ENCODE measurements around the gene PRR23C. TPM values are rescaled to one million over a fixed set of nuclear protein-coding genes. Genes with fewer than 3 reads are reported as not detected.
"Not testable (repeated sequence)": the region's sequence is repeated elsewhere in the genome, so short reads cannot be mapped to it uniquely, and the experiment has no call there.

PRR23C gene
- total RNA-seq, 2 experiments from 2014 or later: not detected

- Histone ChIP-seq H3K4me1 (ENCODE audit: insufficient read depth, low read length, poor library complexity, severe bottlenecking) (no peaks in the 10 kb centered on the region), H3K4me2 (ENCODE audit: low read length) (no peak overlapping the region), H3K36me3 (ENCODE audit: insufficient read depth, low read length) (no peaks in the 10 kb centered on the region), H3K9me2 (ENCODE audit: insufficient read depth, low read length) (no peaks in the 10 kb centered on the region), H3K4me3 (ENCODE audit: low read depth, low read length, poor library complexity, severe bottlenecking) (no peak overlapping the region), H3K9me3 (ENCODE audit: low read length) (no peaks in the 10 kb centered on the region), H4K20me1 (ENCODE audit: insufficient read depth, low read length) (no peaks in the 10 kb centered on the region), H3K27ac (ENCODE audit: low read depth, low read length, poor library complexity, severe bottlenecking) (no peak overlapping the region), H2AFZ (ENCODE audit: low read length) (no peak overlapping the region), H3K79me2 (ENCODE audit: insufficient read depth, low read depth, low read length) (no peaks in the 10 kb centered on the region)
- POLR2A ChIA-PET: no interaction called here
- no peak for DNase-seq (ENCODE audit: low spot score)
- CTCF ChIA-PET (ENCODE audit: unreplicated experiment): no interaction called here
- BruUV-seq (replicated peaks): no TSS peak
- no peak for TF ChIP-seq EZH2phosphoT487 (IDR thresholded peaks at IDR 0.05; ENCODE audit: borderline replicate concordance, low read depth, low read length)
- TF ChIP-seq, protein P1, sequence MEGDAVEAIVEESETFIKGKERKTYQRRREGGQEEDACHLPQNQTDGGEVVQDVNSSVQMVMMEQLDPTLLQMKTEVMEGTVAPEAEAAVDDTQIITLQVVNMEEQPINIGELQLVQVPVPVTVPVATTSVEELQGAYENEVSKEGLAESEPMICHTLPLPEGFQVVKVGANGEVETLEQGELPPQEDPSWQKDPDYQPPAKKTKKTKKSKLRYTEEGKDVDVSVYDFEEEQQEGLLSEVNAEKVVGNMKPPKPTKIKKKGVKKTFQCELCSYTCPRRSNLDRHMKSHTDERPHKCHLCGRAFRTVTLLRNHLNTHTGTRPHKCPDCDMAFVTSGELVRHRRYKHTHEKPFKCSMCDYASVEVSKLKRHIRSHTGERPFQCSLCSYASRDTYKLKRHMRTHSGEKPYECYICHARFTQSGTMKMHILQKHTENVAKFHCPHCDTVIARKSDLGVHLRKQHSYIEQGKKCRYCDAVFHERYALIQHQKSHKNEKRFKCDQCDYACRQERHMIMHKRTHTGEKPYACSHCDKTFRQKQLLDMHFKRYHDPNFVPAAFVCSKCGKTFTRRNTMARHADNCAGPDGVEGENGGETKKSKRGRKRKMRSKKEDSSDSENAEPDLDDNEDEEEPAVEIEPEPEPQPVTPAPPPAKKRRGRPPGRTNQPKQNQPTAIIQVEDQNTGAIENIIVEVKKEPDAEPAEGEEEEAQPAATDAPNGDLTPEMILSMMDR (conservative IDR thresholded peaks at IDR 0.05; ENCODE audit: low read length): no peak
- intact Hi-C loops (cut with micrococcal nuclease; ENCODE audit: unreplicated experiment): no loop called here
Measured at GRCh38 chr3:139043554-139044365, 932 bp downstream of the PRR23C start.

DNA sequence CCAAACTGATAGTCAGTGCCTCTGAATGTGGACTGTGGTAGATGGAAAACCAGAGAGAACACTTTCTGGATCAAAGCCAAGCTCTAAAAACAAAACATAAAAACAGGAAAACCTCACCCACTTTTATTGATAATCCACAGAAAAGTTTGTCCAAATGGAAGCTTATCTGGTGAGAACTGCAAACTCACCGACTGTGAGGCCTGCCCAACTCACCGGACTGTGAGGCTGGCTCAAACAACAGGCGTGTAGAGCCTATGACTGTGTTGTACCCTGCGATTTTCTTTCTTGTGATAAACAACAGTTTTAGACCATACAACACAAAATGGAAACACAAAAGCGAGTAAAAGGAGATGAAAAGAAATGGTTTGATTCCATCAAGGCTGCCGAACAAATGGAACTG is 7.2 kb downstream of the PRR23C start:
- no peaks in the 10 kb centered on the region for H3K4me1 ChIP-seq (ENCODE audit: insufficient read depth, low read length, poor library complexity, severe bottlenecking)
- H3K9me2 ChIP-seq (ENCODE audit: insufficient read depth, low read length): no peaks in the 10 kb centered on the region
- H3K79me2 ChIP-seq (ENCODE audit: insufficient read depth, low read depth, low read length): no peaks in the 10 kb centered on the region
- BruUV-seq (replicated peaks): no TSS peak
- no peak overlapping the region for H3K4me3 ChIP-seq (ENCODE audit: low read depth, low read length, poor library complexity, severe bottlenecking)
- no peak overlapping the region for H2AFZ ChIP-seq (ENCODE audit: low read length)
- intact Hi-C loops (cut with micrococcal nuclease; ENCODE audit: unreplicated experiment): no loop called here
- no peak overlapping the region for H3K4me2 ChIP-seq (ENCODE audit: low read length)
- TF ChIP-seq, protein P1 (conservative IDR thresholded peaks at IDR 0.05; ENCODE audit: low read length): no peak
- no peak for TF ChIP-seq EZH2phosphoT487 (IDR thresholded peaks at IDR 0.05; ENCODE audit: borderline replicate concordance, low read depth, low read length)
- ChIA-PET CTCF (ENCODE audit: unreplicated experiment) (no interaction called here), POLR2A (no interaction called here)
- no peaks in the 10 kb centered on the region for H3K36me3 ChIP-seq (ENCODE audit: insufficient read depth, low read length)
- H3K9me3 ChIP-seq (ENCODE audit: low read length): no peaks in the 10 kb centered on the region
- no peak overlapping the region for H3K27ac ChIP-seq (ENCODE audit: low read depth, low read length, poor library complexity, severe bottlenecking)
- H4K20me1 ChIP-seq (ENCODE audit: insufficient read depth, low read length): no peaks in the 10 kb centered on the region
- no peak for DNase-seq (ENCODE audit: low spot score)

DNA sequence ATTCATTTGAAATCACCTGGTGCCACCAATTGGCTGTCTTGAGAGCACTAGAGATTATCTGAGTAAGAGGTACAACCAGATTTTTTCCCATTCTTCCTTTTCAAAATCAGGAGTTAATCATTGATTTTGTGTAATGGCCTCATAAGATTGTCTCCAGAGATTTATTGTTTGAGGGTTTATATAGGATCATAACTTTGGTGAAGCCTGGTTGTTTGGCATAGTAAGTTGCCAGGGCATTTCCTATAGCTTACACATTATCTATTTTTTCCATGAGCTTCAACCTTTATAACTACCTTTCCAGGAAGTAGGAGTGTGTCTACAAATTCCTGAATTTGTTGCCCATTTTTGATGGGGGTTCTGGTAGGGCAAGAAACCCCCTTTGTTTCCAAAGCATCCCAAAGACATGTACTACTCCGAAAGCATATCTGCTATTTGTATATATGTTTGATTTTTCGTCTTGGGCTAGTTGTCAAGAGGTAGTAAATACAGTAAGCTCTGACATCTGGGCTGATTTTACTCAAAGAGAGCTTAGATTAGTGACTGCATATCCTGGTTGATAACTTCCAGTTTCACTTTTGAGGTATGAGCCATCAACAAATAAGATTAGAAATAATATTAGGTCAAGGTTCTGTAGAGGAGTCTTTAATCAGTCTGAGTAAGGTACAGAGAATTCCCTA is 12.2 kb downstream of the PRR23C start:
- TF ChIP-seq, protein P1 (conservative IDR thresholded peaks at IDR 0.05; ENCODE audit: low read length): no peak
- no peak for TF ChIP-seq EZH2phosphoT487 (IDR thresholded peaks at IDR 0.05; ENCODE audit: borderline replicate concordance, low read depth, low read length)
- Histone ChIP-seq H4K20me1 (ENCODE audit: insufficient read depth, low read length) (no peaks in the 10 kb centered on the region), H3K27ac (ENCODE audit: low read depth, low read length, poor library complexity, severe bottlenecking) (no peak overlapping the region), H3K9me2 (ENCODE audit: insufficient read depth, low read length) (no peaks in the 10 kb centered on the region), H2AFZ (ENCODE audit: low read length) (no peak overlapping the region), H3K9me3 (ENCODE audit: low read length) (peaks cover 4% of the 10 kb centered on the region; the same call in 1 of the 2 replicates), H3K4me1 (ENCODE audit: insufficient read depth, low read length, poor library complexity, severe bottlenecking) (no peaks in the 10 kb centered on the region), H3K4me3 (ENCODE audit: low read depth, low read length, poor library complexity, severe bottlenecking) (no peak overlapping the region), H3K36me3 (ENCODE audit: insufficient read depth, low read length) (no peaks in the 10 kb centered on the region), H3K4me2 (ENCODE audit: low read length) (no peak overlapping the region), H3K79me2 (ENCODE audit: insufficient read depth, low read depth, low read length) (no peaks in the 10 kb centered on the region)
- intact Hi-C loops (cut with micrococcal nuclease; ENCODE audit: unreplicated experiment): no loop called here
- no TSS peak for BruUV-seq (replicated peaks)
- ChIA-PET CTCF (ENCODE audit: unreplicated experiment) (no interaction called here), POLR2A (interaction anchor here (0.8 kb wide), 1 partner anchor 16 kb away, joined by 3 read pairs; no protein-coding TSS in a partner anchor)
- DNase-seq (ENCODE audit: low spot score): no peak

DNA sequence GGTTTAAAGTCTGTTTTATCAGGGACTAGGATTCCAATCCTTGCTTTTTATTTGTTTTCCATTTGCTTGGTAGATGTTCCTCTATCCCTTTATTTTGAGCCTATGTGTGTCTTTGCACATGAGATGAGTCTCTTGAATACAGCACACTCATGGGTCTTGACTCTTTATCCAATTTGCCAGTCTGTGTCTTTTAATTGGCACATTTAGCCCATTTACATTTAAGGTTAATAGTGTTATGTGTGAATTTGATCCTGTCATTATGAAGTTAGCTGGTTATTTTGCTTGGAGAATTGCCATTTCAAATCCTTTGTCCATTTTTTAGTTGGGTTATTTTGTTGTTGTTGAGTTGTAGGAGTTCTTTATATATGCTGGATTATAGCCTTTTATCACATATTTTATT is 14.1 kb downstream of the PRR23C start:
- DNase-seq (ENCODE audit: low spot score); H4K20me1 ChIP-seq (ENCODE audit: insufficient read depth, low read length); H3K4me2 ChIP-seq (ENCODE audit: low read length); BruUV-seq (replicated peaks); H3K27ac ChIP-seq (ENCODE audit: low read depth, low read length, poor library complexity, severe bottlenecking); H3K4me1 ChIP-seq (ENCODE audit: insufficient read depth, low read length, poor library complexity, severe bottlenecking); H3K9me3 ChIP-seq (ENCODE audit: low read length); H3K79me2 ChIP-seq (ENCODE audit: insufficient read depth, low read depth, low read length); H3K9me2 ChIP-seq (ENCODE audit: insufficient read depth, low read length); CTCF ChIA-PET (ENCODE audit: unreplicated experiment); H2AFZ ChIP-seq (ENCODE audit: low read length); intact Hi-C loops (cut with micrococcal nuclease; ENCODE audit: unreplicated experiment); H3K4me3 ChIP-seq (ENCODE audit: low read depth, low read length, poor library complexity, severe bottlenecking); H3K36me3 ChIP-seq (ENCODE audit: insufficient read depth, low read length): not testable (repeated sequence)
- POLR2A ChIA-PET: interaction anchor here (0.6 kb wide), 1 partner anchor 483 kb away, joined by 3 read pairs; no protein-coding TSS in a partner anchor
